H9 (cell line): Measurements from ENCODE around the gene SLC24A4. TPM values are rescaled to one million over a fixed set of nuclear protein-coding genes. Genes with fewer than 3 reads are reported as not detected.
A peak's percentile ranks its signal among the peaks of the same experiment; 100 is the strongest.

Source experiments
- DNase-seq: peaks from one replicate; pipeline ENCODE4 v3.0.0-alpha.2; 2017
- H2AFZ ChIP-seq: one replicate; pipeline ENCODE4 v1.6.1; 2013; ENCODE audit warnings: mild to moderate bottlenecking, low read length, control low read depth, moderate library complexity
- H2AK5ac ChIP-seq: 2 replicates; pipeline ENCODE4 v1.6.1; 2013; ENCODE audit warnings: low read length, control low read depth, mixed read lengths; ENCODE audit not compliant: insufficient read length
- H2BK120ac ChIP-seq: one replicate; pipeline ENCODE4 v1.6.1; 2013; ENCODE audit warnings: low read depth, mild to moderate bottlenecking, low read length, control low read depth, inconsistent platforms; ENCODE audit not compliant: poor library complexity, severe bottlenecking
- H2BK12ac ChIP-seq: 2 replicates; pipeline ENCODE4 v1.6.1; 2013; ENCODE audit warnings: low read length, control low read depth, mixed read lengths, low read depth; ENCODE audit not compliant: insufficient read length
- H2BK15ac ChIP-seq: 2 replicates; pipeline ENCODE4 v1.6.1; 2013; ENCODE audit warnings: low read depth, low read length, control low read depth
- H2BK20ac ChIP-seq: one replicate; pipeline ENCODE4 v1.6.1; 2013; ENCODE audit warnings: low read depth, mild to moderate bottlenecking, low read length, control low read depth, inconsistent platforms; ENCODE audit not compliant: poor library complexity, severe bottlenecking
- H2BK5ac ChIP-seq: 2 replicates; pipeline ENCODE4 v1.6.1; 2013; ENCODE audit warnings: low read length, control low read depth, mixed read lengths; ENCODE audit not compliant: insufficient read length
- H3K14ac ChIP-seq: 2 replicates; pipeline ENCODE4 v1.6.1; 2013; ENCODE audit warnings: low read length, control low read depth; ENCODE audit not compliant: insufficient read depth
- H3K18ac ChIP-seq: 2 replicates; pipeline ENCODE4 v1.6.1; 2013; ENCODE audit warnings: low read depth, mild to moderate bottlenecking, mixed read lengths, low read length, control low read depth; ENCODE audit not compliant: insufficient read length
- H3K23ac ChIP-seq: 2 replicates; pipeline ENCODE4 v1.6.1; 2013; ENCODE audit warnings: low read length, control low read depth, mixed read lengths, low read depth; ENCODE audit not compliant: insufficient read length
- H3K23me2 ChIP-seq: 2 replicates; pipeline ENCODE4 v1.6.1; 2013; ENCODE audit warnings: low read depth, mild to moderate bottlenecking, mixed read lengths, low read length, control low read depth; ENCODE audit not compliant: insufficient read length, poor library complexity, severe bottlenecking
- H3K27ac ChIP-seq: 2 replicates; pipeline ENCODE4 v1.5.1; 2013; ENCODE audit warnings: low read length, control low read depth, mixed read lengths, low read depth; ENCODE audit not compliant: insufficient read length
- H3K27me3 ChIP-seq: 2 replicates; pipeline ENCODE4 v1.6.1; 2013; ENCODE audit warnings: low read length, control low read depth, inconsistent platforms; ENCODE audit not compliant: insufficient read depth
- H3K4ac ChIP-seq: 2 replicates; pipeline ENCODE4 v1.6.1; 2013; ENCODE audit warnings: low read depth, mild to moderate bottlenecking, control low read depth, inconsistent platforms, low read length, moderate library complexity
- H3K4me1 ChIP-seq: 2 replicates; pipeline ENCODE4 v1.6.1; 2013; ENCODE audit warnings: low read length, control low read depth, inconsistent platforms; ENCODE audit not compliant: insufficient read depth
- H3K4me2 ChIP-seq: 2 replicates; pipeline ENCODE4 v1.6.1; 2013; ENCODE audit warnings: low read length, control low read depth, mixed read lengths; ENCODE audit not compliant: insufficient read length, insufficient read depth
- H3K56ac ChIP-seq: 2 replicates; pipeline ENCODE4 v1.6.1; 2013; ENCODE audit warnings: low read depth, mild to moderate bottlenecking, mixed read lengths, low read length, control low read depth; ENCODE audit not compliant: insufficient read length
- H3K79me1 ChIP-seq: 2 replicates; pipeline ENCODE4 v1.6.1; 2013; ENCODE audit warnings: low read depth, mild to moderate bottlenecking, moderate library complexity, low read length, control low read depth, inconsistent platforms; ENCODE audit not compliant: insufficient read depth, poor library complexity, severe bottlenecking
- H3K79me2 ChIP-seq: 2 replicates; pipeline ENCODE4 v1.6.1; 2013; ENCODE audit warnings: low read length, control low read depth, inconsistent platforms; ENCODE audit not compliant: insufficient read depth
- H3K9ac ChIP-seq: 2 replicates; pipeline ENCODE4 v1.6.1; 2013; ENCODE audit warnings: low read length, control low read depth, mixed read lengths; ENCODE audit not compliant: insufficient read length; ENCODE audit errors: extremely low read depth
- H3K9me3 ChIP-seq: one replicate; pipeline ENCODE4 v1.6.1; 2013; ENCODE audit warnings: low read depth, low read length, inconsistent platforms; ENCODE audit not compliant: control insufficient read depth
- H3T11ph ChIP-seq: one replicate; pipeline ENCODE4 v1.6.1; 2013; ENCODE audit warnings: mild to moderate bottlenecking, low read length, control low read depth, inconsistent platforms
- H4K20me1 ChIP-seq: one replicate; pipeline ENCODE4 v1.6.1; 2013; ENCODE audit not compliant: control insufficient read depth, insufficient read length, insufficient read depth
- H4K5ac ChIP-seq: 2 replicates; pipeline ENCODE4 v1.6.1; 2013; ENCODE audit warnings: low read depth, mild to moderate bottlenecking, mixed read lengths, low read length, control low read depth; ENCODE audit not compliant: insufficient read length
- H4K8ac ChIP-seq: replicated peaks from 2 replicates; pipeline ENCODE4 v1.6.1; 2013; ENCODE audit warnings: low read length, control low read depth, mixed read lengths, low read depth; ENCODE audit not compliant: insufficient read length
- H4K91ac ChIP-seq: 2 replicates; pipeline ENCODE4 v1.6.1; 2013; ENCODE audit warnings: low read depth, mild to moderate bottlenecking, moderate library complexity, mixed read lengths, low read length, control low read depth; ENCODE audit not compliant: insufficient read length
- H3K27ac Mint-ChIP-seq, 3 experiments: 2 replicates in 2 of 3; 3 replicates in 1 of 3; pipeline ENCODE4 v1.8.0; 2020 to 2021; ENCODE audit warnings: mixed read lengths in 3 of 3, mild to moderate bottlenecking in 1 of 3, moderate library complexity in 1 of 3
- H3K27me3 Mint-ChIP-seq: 2 replicates; pipeline ENCODE4 v1.8.0; 2021; ENCODE audit warnings: low read depth, mild to moderate bottlenecking, moderate library complexity, mixed read lengths
- H3K36me3 Mint-ChIP-seq, 3 experiments: 2 replicates in 2 of 3; 3 replicates in 1 of 3; pipeline ENCODE4 v1.8.0; 2020 to 2021; ENCODE audit warnings: low read depth in 3 of 3, mixed read lengths in 3 of 3; ENCODE audit not compliant: insufficient read depth in 1 of 3
- H3K4me1 Mint-ChIP-seq, 2 experiments: 2 replicates each; pipeline ENCODE4 v1.8.0; 2020; ENCODE audit warnings: mixed read lengths in 2 of 2
- H3K4me3 Mint-ChIP-seq, 2 experiments: 2 replicates in 1 of 2; 3 replicates in 1 of 2; pipeline ENCODE4 v1.8.0; 2020 to 2021; ENCODE audit warnings: mild to moderate bottlenecking in 2 of 2, mixed read lengths in 2 of 2, moderate library complexity in 1 of 2
- H3K9me3 Mint-ChIP-seq, 2 experiments: 2 replicates in 1 of 2; 3 replicates in 1 of 2; pipeline ENCODE4 v1.8.0; 2020; ENCODE audit warnings: mild to moderate bottlenecking in 2 of 2, mixed read lengths in 2 of 2, moderate library complexity in 1 of 2
- CTCF ChIP-seq: fragments of 200-600 bp; sonication (generic); conservative IDR thresholded peaks from 3 replicates; pipeline ENCODE4 v1.8.0; 2021; ENCODE audit warnings: antibody characterized with exemption, mild to moderate bottlenecking
- WGBS: extraction: QIAGEN DNeasy Blood & Tissue Kit; methylation state at CpG from one replicate; pipeline ENCODE4 v1.1.7; 2013; ENCODE audit warnings: missing lambda C conversion rate, low lambda C conversion rate, mixed read lengths; ENCODE audit not compliant: insufficient read length; ENCODE audit errors: extremely low coverage; 5-methylcytosine and 5-hydroxymethylcytosine counted together
- total RNA-seq: library from RNA; stranded (reverse); gene quantifications from 2 replicates; pipeline ENCODE4 v1.2.1, GENCODE V29; 2021

Gene SLC24A4
- total RNA-seq, 1 experiment from 2014 or later = 0.24 TPM

DNA sequence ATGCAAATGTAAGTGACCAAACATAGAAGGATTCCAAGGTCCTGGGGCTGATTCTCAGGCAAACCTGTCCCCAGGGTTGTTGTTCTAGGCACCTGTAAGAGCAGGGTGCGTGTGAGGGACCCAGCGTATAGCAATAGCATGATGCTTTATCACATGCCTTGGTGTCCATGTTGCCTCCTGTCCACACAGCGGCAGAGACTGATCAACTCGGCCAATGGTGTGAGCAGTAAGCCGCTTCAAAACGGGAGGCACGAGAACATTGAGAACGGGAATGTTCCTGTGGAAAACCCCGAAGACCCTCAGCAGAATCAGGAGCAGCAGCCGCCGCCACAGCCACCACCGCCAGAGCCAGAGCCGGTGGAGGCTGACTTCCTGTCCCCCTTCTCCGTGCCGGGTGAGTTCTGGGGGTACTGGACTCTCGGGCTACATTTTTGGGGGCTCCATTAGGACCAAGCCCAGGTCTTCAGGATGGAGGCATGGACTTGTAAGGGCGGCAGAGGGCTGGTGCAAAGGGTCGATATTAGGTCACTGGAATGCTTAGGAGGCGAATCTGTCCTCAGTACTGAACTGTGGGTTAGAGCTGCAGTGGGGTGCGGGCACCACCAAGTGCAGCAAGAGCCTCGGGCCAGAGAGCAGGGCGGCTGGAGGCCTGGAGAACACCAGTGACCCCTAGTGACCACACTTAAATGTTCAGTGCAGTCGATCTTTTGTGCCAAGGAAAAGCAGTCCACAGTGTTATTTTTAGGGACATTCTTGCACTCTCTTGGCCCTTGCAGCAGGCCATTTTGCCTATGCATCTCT is 133.4 kb downstream of the SLC24A4 start:
- H3K4me2 ChIP-seq = no peak overlapping the region
- no peak overlapping the region for H3K18ac ChIP-seq
- H3K79me2 ChIP-seq = no peaks in the 10 kb centered on the region
- H3K9ac ChIP-seq = no peak overlapping the region
- H4K91ac ChIP-seq = no peak overlapping the region
- H3K27ac ChIP-seq = no peak overlapping the region
- H2BK5ac ChIP-seq = no peak overlapping the region
- peak; percentile 83 for TF ChIP-seq CTCF
- H3T11ph ChIP-seq = no peak overlapping the region
- H3K9me3 Mint-ChIP-seq = no peaks in the 10 kb centered on the region; a peak in 1 of 5 replicates
- no peak overlapping the region for H3K27ac Mint-ChIP-seq
- no peaks in the 10 kb centered on the region for H3K23me2 ChIP-seq
- H3K56ac ChIP-seq = no peak overlapping the region
- no peak overlapping the region for H3K4ac ChIP-seq
- peaks cover 3 to 7% of the 10 kb centered on the region in 2 experiments for H3K4me1 Mint-ChIP-seq
- no peak overlapping the region for H4K8ac ChIP-seq
- H2BK12ac ChIP-seq = no peak overlapping the region
- WGBS = no CpG with 5 or more reads among the region's 23 CpGs
- no peak overlapping the region for H2AK5ac ChIP-seq
- H2BK15ac ChIP-seq = no peak overlapping the region
- peak; percentile 83 for DNase-seq
- H3K23ac ChIP-seq = no peak overlapping the region
- no peak overlapping the region for H3K14ac ChIP-seq
- H2AFZ ChIP-seq = no peak overlapping the region
- H2BK20ac ChIP-seq = no peak overlapping the region
- H3K36me3 Mint-ChIP-seq = no peaks in the 10 kb centered on the region
- H4K5ac ChIP-seq = no peak overlapping the region
- no peaks in the 10 kb centered on the region for H3K4me1 ChIP-seq
- no peaks in the 10 kb centered on the region for H3K9me3 ChIP-seq
- peaks cover 2% of the 10 kb centered on the region for H3K27me3 Mint-ChIP-seq
- no peaks in the 10 kb centered on the region for H4K20me1 ChIP-seq
- H3K79me1 ChIP-seq = no peaks in the 10 kb centered on the region
- H2BK120ac ChIP-seq = no peak overlapping the region
- H3K4me3 Mint-ChIP-seq = no peak overlapping the region
- no peaks in the 10 kb centered on the region; the same call in 1 of the 2 replicates for H3K27me3 ChIP-seq
